B cell (primary cell): ENCODE measurements around the gene TCF23. TPM values are rescaled to one million over a fixed set of nuclear protein-coding genes. Genes with fewer than 3 reads are reported as not detected.

ENCODE experiments used
- ATAC-seq: fragments of 200-7000 bp; cut with Tn5 transposase; one replicate; pipeline ENCODE4 v1.10.0; 2021; ENCODE audit warnings: low read depth, mild to moderate bottlenecking, moderate number of reproducible peaks, moderate library complexity
- CTCF ChIA-PET: fragments of 350-600 bp; sonication (Branson Sonifier 250); formaldehyde crosslinking; loops from one replicate; lab custom pipeline; 2021; ENCODE audit warnings: antibody characterized with exemption, inconsistent platforms; lab: Charles Lee
- POLR2A ChIA-PET: fragments of 350-600 bp; sonication (Branson Sonifier 250); formaldehyde crosslinking; loops from one replicate; lab custom pipeline; 2021; ENCODE audit warnings: antibody characterized with exemption; lab: Charles Lee
- DNase-seq: peaks from one replicate; pipeline ENCODE4 v3.0.0; 2013
- H2AFZ ChIP-seq: 2 replicates; pipeline ENCODE4 v1.6.1; 2012; ENCODE audit warnings: mild to moderate bottlenecking, low read depth, low read length; ENCODE audit not compliant: insufficient read depth, poor library complexity, severe bottlenecking
- H3K27ac ChIP-seq, 2 donors: 1 replicate in 1 of 2; 2 replicates in 1 of 2; pipeline ENCODE4 v1.5.1; 2012 to 2013; ENCODE audit warnings: low read length in 2 of 2, mild to moderate bottlenecking in 2 of 2, moderate library complexity in 1 of 2
- H3K27me3 ChIP-seq, 4 experiments: fragments of 200-600 bp in 1 of 4; sonication (generic) in 1 of 4; replicated peaks in 1 of 4; 1 replicate in 2 of 4; 2 replicates in 2 of 4; pipeline versions ENCODE4 v1.6.1 to v1.7.0; 2013 to 2016; ENCODE audit warnings: low read length in 3 of 4, mild to moderate bottlenecking in 2 of 4, mixed read lengths in 1 of 4, moderate library complexity in 1 of 4; ENCODE audit not compliant: insufficient read depth in 4 of 4, control insufficient read depth in 3 of 4; ENCODE audit errors: control extremely low read depth in 1 of 4
- H3K36me3 ChIP-seq, 2 experiments: replicated peaks in 1 of 2; 1 replicate in 1 of 2; 2 replicates in 1 of 2; pipeline versions ENCODE4 v1.6.1 to v1.7.1; 2013; ENCODE audit warnings: low read length in 1 of 2; ENCODE audit not compliant: insufficient read depth in 2 of 2, control insufficient read depth in 1 of 2; ENCODE audit errors: control extremely low read depth in 1 of 2, extremely low read depth in 1 of 2
- H3K4me1 ChIP-seq, 2 donors: fragments of 200-600 bp in 1 of 2; sonication (generic) in 1 of 2; 1 replicate in 1 of 2; 2 replicates in 1 of 2; pipeline versions ENCODE4 v1.5.1 to v1.6.1; 2013 to 2017; ENCODE audit warnings: low read length in 2 of 2; ENCODE audit not compliant: control insufficient read depth in 2 of 2, insufficient read depth in 2 of 2
- H3K4me2 ChIP-seq: replicated peaks from 2 replicates; pipeline ENCODE3; 2012; ENCODE audit warnings: mild to moderate bottlenecking, low read depth, low read length; ENCODE audit not compliant: poor library complexity, severe bottlenecking
- H3K4me3 ChIP-seq, 5 experiments: fragments of 200-600 bp in 1 of 5; sonication (generic) in 1 of 5; 1 replicate in 3 of 5; 2 replicates in 2 of 5; pipeline versions ENCODE4 v1.5.1 to v1.7.0; 2011 to 2016; ENCODE audit warnings: low read length in 4 of 5, mild to moderate bottlenecking in 4 of 5, low read depth in 2 of 5, control low read depth in 1 of 5, moderate library complexity in 1 of 5; ENCODE audit not compliant: insufficient read depth in 1 of 5; ENCODE audit errors: control extremely low read depth in 1 of 5, extremely low read depth in 1 of 5
- H3K79me2 ChIP-seq: fragments of 200-600 bp; sonication (generic); one replicate; pipeline ENCODE4 v1.6.0; 2016; ENCODE audit warnings: low read length; ENCODE audit not compliant: control insufficient read depth, insufficient read depth
- H3K9ac ChIP-seq: fragments of 200-600 bp; sonication (generic); 2 replicates; pipeline ENCODE4 v1.6.1; 2017; ENCODE audit warnings: mild to moderate bottlenecking, low read length, moderate library complexity
- H3K9me3 ChIP-seq, 3 donors: one replicate each; pipeline versions ENCODE4 v1.6.1 to v1.7.1; 2013; ENCODE audit warnings: low read length in 2 of 3; ENCODE audit not compliant: control insufficient read depth in 2 of 3, insufficient read depth in 1 of 3; ENCODE audit errors: control extremely low read depth in 1 of 3
- H4K20me1 ChIP-seq: 2 replicates; pipeline ENCODE4 v1.6.0; 2012; ENCODE audit warnings: mild to moderate bottlenecking, low read length; ENCODE audit not compliant: insufficient read depth, control insufficient read depth, poor library complexity, severe bottlenecking
- H3K27ac Mint-ChIP-seq: one replicate; pipeline ENCODE4 v1.8.0; 2021; ENCODE audit warnings: mixed read lengths
- H3K27me3 Mint-ChIP-seq: one replicate; pipeline ENCODE4 v1.8.0; 2021; ENCODE audit warnings: mixed read lengths
- H3K4me1 Mint-ChIP-seq: one replicate; pipeline ENCODE4 v1.8.0; 2021; ENCODE audit warnings: mixed read lengths
- H3K4me3 Mint-ChIP-seq: one replicate; pipeline ENCODE4 v1.8.0; 2021; ENCODE audit warnings: mixed read lengths
- H3K9me3 Mint-ChIP-seq: one replicate; pipeline ENCODE4 v1.8.0; 2022; ENCODE audit warnings: mixed read lengths; ENCODE audit not compliant: insufficient read depth
- EZH2 ChIP-seq: IDR thresholded peaks from 2 replicates; pipeline ENCODE4 v1.6.1; 2012; ENCODE audit warnings: borderline replicate concordance, low read depth, mild to moderate bottlenecking, moderate library complexity, low read length; ENCODE audit not compliant: insufficient read depth, poor library complexity, severe bottlenecking
- WGBS: methylation state at CpG from one replicate; pipeline ENCODE4 v1.1.5; 2013; ENCODE audit warnings: missing lambda C conversion rate; ENCODE audit not compliant: insufficient coverage; 5-methylcytosine and 5-hydroxymethylcytosine counted together
- intact Hi-C: fragments of 100-400 bp; cut with micrococcal nuclease; formaldehyde crosslinking; loops from one replicate; pipeline ENCODE4 v1.10.0; 2022
- polyA plus RNA-seq: library from polyadenylated mRNA; depleted of rRNA; stranded (reverse); fragments of >200 nt; gene quantifications from 2 replicates; pipeline ENCODE4 v1.2.3, GENCODE V29; 2012
- total RNA-seq, 2 donors: library from RNA; stranded (reverse); fragments of 120-200 nt in 1 of 2; gene quantifications; 1 replicate in 1 of 2; 2 replicates in 1 of 2; pipeline versions ENCODE4 v1.2.3 to v1.2.4, GENCODE V29; 2013 to 2022
- TF ChIP-seq, protein P1 (sequence below): fragments of 200-600 bp; IDR thresholded peaks from one replicate; pipeline ENCODE4 v1.8.0; 2022; ENCODE audit warnings: antibody characterized with exemption, mild to moderate bottlenecking

The TCF23 gene
- total and polyA plus RNA-seq, 2 donors (not counting 1 experiment from before 2014, with no cell fraction given) = 0.10 TPM; not detected in 1

GRCh38 chr2:27127883-27128667 lies 20.7 kb upstream of the TCF23 start:
- DNase-seq (no peak), ATAC-seq (no peak)
- CTCF ChIA-PET = no interaction called here
- POLR2A ChIA-PET = no interaction called here
- 95% methylated on average over 8 of the region's 9 CpGs for WGBS
- Mint-ChIP-seq H3K27me3 (peaks cover 1% of the 10 kb centered on the region), H3K4me3 (no peak overlapping the region), H3K9me3 (no peaks in the 10 kb centered on the region), H3K27ac (no peak overlapping the region), H3K4me1 (peaks cover 16% of the 10 kb centered on the region)
- intact Hi-C loops = no loop called here
- Histone ChIP-seq H3K9me3 (no peaks in the 10 kb centered on the region), H2AFZ (no peak overlapping the region), H3K36me3 (peaks cover 0 to 30% of the 10 kb centered on the region in 2 experiments), H3K4me1 (peaks cover 8 to 12% of the 10 kb centered on the region in 2 donors), H3K79me2 (no peaks in the 10 kb centered on the region), H3K27ac (no peak overlapping the region), H3K4me3 (no peak overlapping the region), H4K20me1 (no peaks in the 10 kb centered on the region), H3K9ac (no peak overlapping the region), H3K27me3 (no peaks in the 10 kb centered on the region), H3K4me2 (no peak overlapping the region)
- no peak for TF ChIP-seq EZH2
- TF ChIP-seq, protein P1, sequence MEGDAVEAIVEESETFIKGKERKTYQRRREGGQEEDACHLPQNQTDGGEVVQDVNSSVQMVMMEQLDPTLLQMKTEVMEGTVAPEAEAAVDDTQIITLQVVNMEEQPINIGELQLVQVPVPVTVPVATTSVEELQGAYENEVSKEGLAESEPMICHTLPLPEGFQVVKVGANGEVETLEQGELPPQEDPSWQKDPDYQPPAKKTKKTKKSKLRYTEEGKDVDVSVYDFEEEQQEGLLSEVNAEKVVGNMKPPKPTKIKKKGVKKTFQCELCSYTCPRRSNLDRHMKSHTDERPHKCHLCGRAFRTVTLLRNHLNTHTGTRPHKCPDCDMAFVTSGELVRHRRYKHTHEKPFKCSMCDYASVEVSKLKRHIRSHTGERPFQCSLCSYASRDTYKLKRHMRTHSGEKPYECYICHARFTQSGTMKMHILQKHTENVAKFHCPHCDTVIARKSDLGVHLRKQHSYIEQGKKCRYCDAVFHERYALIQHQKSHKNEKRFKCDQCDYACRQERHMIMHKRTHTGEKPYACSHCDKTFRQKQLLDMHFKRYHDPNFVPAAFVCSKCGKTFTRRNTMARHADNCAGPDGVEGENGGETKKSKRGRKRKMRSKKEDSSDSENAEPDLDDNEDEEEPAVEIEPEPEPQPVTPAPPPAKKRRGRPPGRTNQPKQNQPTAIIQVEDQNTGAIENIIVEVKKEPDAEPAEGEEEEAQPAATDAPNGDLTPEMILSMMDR = no peak
